ENCODE data around the gene NUP160.
"Not testable (repeated sequence)": the region's sequence is repeated elsewhere in the genome, so short reads cannot be mapped to it uniquely, and the experiment has no call there.

- TF ChIP-seq CTCF, POLR2A (IDR thresholded peaks at IDR 0.05): not testable (repeated sequence)
These were observed 18.7 kb upstream of the NUP160 start for GRCh38 chr11:47866892-47867291.

Data from right lobe of liver (tissue), 4 donors.